ENCODE measurements around the gene ATF7IP2.

- TF ChIP-seq CC2D1A (CRISPR knock-in tag; IDR thresholded peaks at IDR 0.05) (no peak), XRCC5 (optimal IDR thresholded peaks at IDR 0.05; ENCODE audit: low read length) (no peak), EZH2 (conservative IDR thresholded peaks at IDR 0.05; ENCODE audit: low read depth, low read length) (no peak), POLR2A (IDR thresholded peaks at IDR 0.05; ENCODE audit: insufficient read depth in 1 of 2, low read depth in 2 of 2, low read length in 2 of 2) (no peak), ZFP36 (IDR thresholded peaks at IDR 0.05; ENCODE audit: borderline replicate concordance, low read depth, low read length, partially characterized antibody) (no peak), HOMEZ (CRISPR knock-in tag; IDR thresholded peaks at IDR 0.05; ENCODE audit: low read depth) (no peak), REPIN1 (CRISPR knock-in tag; IDR thresholded peaks at IDR 0.05; ENCODE audit: borderline replicate concordance, low read depth) (no peak), JUND (CRISPR knock-in tag; IDR thresholded peaks at IDR 0.05) (no peak), ESRRA (CRISPR knock-in tag; IDR thresholded peaks at IDR 0.05; ENCODE audit: low read depth) (no peak)
- TF ChIP-seq, protein P1, sequence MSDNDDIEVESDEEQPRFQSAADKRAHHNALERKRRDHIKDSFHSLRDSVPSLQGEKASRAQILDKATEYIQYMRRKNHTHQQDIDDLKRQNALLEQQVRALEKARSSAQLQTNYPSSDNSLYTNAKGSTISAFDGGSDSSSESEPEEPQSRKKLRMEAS (IDR thresholded peaks at IDR 0.05): no peak
- TF ChIP-seq, protein P2, sequence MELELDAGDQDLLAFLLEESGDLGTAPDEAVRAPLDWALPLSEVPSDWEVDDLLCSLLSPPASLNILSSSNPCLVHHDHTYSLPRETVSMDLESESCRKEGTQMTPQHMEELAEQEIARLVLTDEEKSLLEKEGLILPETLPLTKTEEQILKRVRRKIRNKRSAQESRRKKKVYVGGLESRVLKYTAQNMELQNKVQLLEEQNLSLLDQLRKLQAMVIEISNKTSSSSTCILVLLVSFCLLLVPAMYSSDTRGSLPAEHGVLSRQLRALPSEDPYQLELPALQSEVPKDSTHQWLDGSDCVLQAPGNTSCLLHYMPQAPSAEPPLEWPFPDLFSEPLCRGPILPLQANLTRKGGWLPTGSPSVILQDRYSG (CRISPR knock-in tag; IDR thresholded peaks at IDR 0.05): no peak
- TF ChIP-seq, protein P3, sequence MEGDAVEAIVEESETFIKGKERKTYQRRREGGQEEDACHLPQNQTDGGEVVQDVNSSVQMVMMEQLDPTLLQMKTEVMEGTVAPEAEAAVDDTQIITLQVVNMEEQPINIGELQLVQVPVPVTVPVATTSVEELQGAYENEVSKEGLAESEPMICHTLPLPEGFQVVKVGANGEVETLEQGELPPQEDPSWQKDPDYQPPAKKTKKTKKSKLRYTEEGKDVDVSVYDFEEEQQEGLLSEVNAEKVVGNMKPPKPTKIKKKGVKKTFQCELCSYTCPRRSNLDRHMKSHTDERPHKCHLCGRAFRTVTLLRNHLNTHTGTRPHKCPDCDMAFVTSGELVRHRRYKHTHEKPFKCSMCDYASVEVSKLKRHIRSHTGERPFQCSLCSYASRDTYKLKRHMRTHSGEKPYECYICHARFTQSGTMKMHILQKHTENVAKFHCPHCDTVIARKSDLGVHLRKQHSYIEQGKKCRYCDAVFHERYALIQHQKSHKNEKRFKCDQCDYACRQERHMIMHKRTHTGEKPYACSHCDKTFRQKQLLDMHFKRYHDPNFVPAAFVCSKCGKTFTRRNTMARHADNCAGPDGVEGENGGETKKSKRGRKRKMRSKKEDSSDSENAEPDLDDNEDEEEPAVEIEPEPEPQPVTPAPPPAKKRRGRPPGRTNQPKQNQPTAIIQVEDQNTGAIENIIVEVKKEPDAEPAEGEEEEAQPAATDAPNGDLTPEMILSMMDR (CRISPR knock-in tag; IDR thresholded peaks at IDR 0.05): no peak
Measured at GRCh38 chr16:10530685-10531084, 144.8 kb downstream of the ATF7IP2 start.
